Immature natural killer cell (primary cell): ENCODE measurements around the gene SORL1. TPM values are rescaled to one million over a fixed set of nuclear protein-coding genes. Genes with fewer than 3 reads are reported as not detected.

Experiments used
- DNase-seq, 3 donors: peaks; one replicate each; pipeline ENCODE4 v3.0.0; 2022; ENCODE audit warnings: mixed read lengths in 1 of 3
- H3K27ac Mint-ChIP-seq, 6 donors: one replicate each; pipeline ENCODE4 v1.8.0; 2020; ENCODE audit warnings: mixed read lengths in 6 of 6, mild to moderate bottlenecking in 5 of 6, inconsistent platforms in 4 of 6, moderate library complexity in 3 of 6
- H3K27me3 Mint-ChIP-seq, 3 donors: one replicate each; pipeline ENCODE4 v1.8.0; 2020 to 2021; ENCODE audit warnings: low read depth in 3 of 3, mild to moderate bottlenecking in 3 of 3, mixed read lengths in 3 of 3, moderate library complexity in 3 of 3, inconsistent platforms in 1 of 3
- H3K36me3 Mint-ChIP-seq, 3 donors: one replicate each; pipeline ENCODE4 v1.8.0; 2020; ENCODE audit warnings: mixed read lengths in 3 of 3, inconsistent platforms in 2 of 3, mild to moderate bottlenecking in 2 of 3
- H3K4me1 Mint-ChIP-seq, 2 donors: one replicate each; pipeline ENCODE4 v1.8.0; 2020; ENCODE audit warnings: inconsistent platforms in 2 of 2, mild to moderate bottlenecking in 2 of 2, mixed read lengths in 2 of 2, moderate library complexity in 1 of 2
- H3K4me3 Mint-ChIP-seq, 5 donors: one replicate each; pipeline ENCODE4 v1.8.0; 2020; ENCODE audit warnings: mild to moderate bottlenecking in 5 of 5, mixed read lengths in 5 of 5, inconsistent platforms in 3 of 5, moderate library complexity in 3 of 5
- H3K9me3 Mint-ChIP-seq, 6 donors: one replicate each; pipeline ENCODE4 v1.8.0; 2020; ENCODE audit warnings: mild to moderate bottlenecking in 6 of 6, mixed read lengths in 6 of 6, inconsistent platforms in 4 of 6, moderate library complexity in 3 of 6
- polyA plus RNA-seq, 3 donors: library from polyadenylated mRNA; unstranded; fragments of 300-500 nt; fragmentation: Illumina TruSeq; gene quantifications; one replicate each; pipeline ENCODE4 v1.2.3, GENCODE V29; 2021

Gene SORL1
- polyA plus RNA-seq, 3 donors from 2014 or later, result 125 to 281 (median 189) TPM

GRCh38 chr11:121461843-121462242, 9.7 kb downstream of the SORL1 start:
- DNase-seq, result no peak
- peak overlapping the region in 2 of 5 donors; percentile 15 to 85 for H3K4me3 Mint-ChIP-seq
- peaks cover 98 to 100% of the 10 kb centered on the region in 2 donors for H3K4me1 Mint-ChIP-seq
- peaks cover 0 to 16% (median 12%) of the 10 kb centered on the region in 3 donors for H3K27me3 Mint-ChIP-seq
- H3K36me3 Mint-ChIP-seq, result peaks cover 0 to 16% (median 9%) of the 10 kb centered on the region in 3 donors
- H3K9me3 Mint-ChIP-seq, result no peaks in the 10 kb centered on the region
- peak overlapping the region; percentile 95 to 99 (median 96) for H3K27ac Mint-ChIP-seq

- Mint-ChIP-seq H3K27ac (peak overlapping the region; percentile 95 to 99 (median 96)), H3K9me3 (no peaks in the 10 kb centered on the region), H3K4me1 (peaks cover 99 to 100% of the 10 kb centered on the region in 2 donors), H3K27me3 (peaks cover 0 to 22% (median 16%) of the 10 kb centered on the region in 3 donors), H3K36me3 (peaks cover 3 to 4% (median 4%) of the 10 kb centered on the region in 3 donors), H3K4me3 (peak overlapping the region; percentile 71 to 88 (median 81))
- no peak for DNase-seq
Observed at GRCh38 chr11:121463689-121464335, 11.7 kb downstream of the SORL1 start.

- Mint-ChIP-seq H3K27me3 (peaks cover 0 to 25% (median 16%) of the 10 kb centered on the region in 3 donors), H3K4me3 (peak overlapping the region; percentile 71 to 88 (median 81)), H3K4me1 (peaks cover 99 to 100% of the 10 kb centered on the region in 2 donors), H3K9me3 (no peaks in the 10 kb centered on the region), H3K36me3 (peaks cover under 1 to 8% (median 2%) of the 10 kb centered on the region in 3 donors), H3K27ac (peak overlapping the region; percentile 95 to 99 (median 96))
- DNase-seq, result peak; percentile 79 to 87 (median 84)
Observed at GRCh38 chr11:121464352-121464946, 12.3 kb downstream of the SORL1 start.

- peaks cover 100% of the 10 kb centered on the region in 2 donors for H3K4me1 Mint-ChIP-seq
- peak overlapping the region; percentile 95 to 99 (median 96) for H3K27ac Mint-ChIP-seq
- peak overlapping the region; percentile 78 to 88 (median 81) for H3K4me3 Mint-ChIP-seq
- DNase-seq, result no peak
- peaks cover 0 to 25% (median 16%) of the 10 kb centered on the region in 3 donors for H3K27me3 Mint-ChIP-seq
- H3K9me3 Mint-ChIP-seq, result no peaks in the 10 kb centered on the region
- H3K36me3 Mint-ChIP-seq, result peaks cover 9 to 20% (median 10%) of the 10 kb centered on the region in 3 donors
Observed at GRCh38 chr11:121465709-121466062, 13.6 kb downstream of the SORL1 start.

- peak in 2 of 3 donors; percentile 45 to 57 for DNase-seq
- H3K27me3 Mint-ChIP-seq, result peaks cover 0 to 25% (median 16%) of the 10 kb centered on the region in 3 donors
- H3K9me3 Mint-ChIP-seq, result no peaks in the 10 kb centered on the region
- peak overlapping the region; percentile 95 to 99 (median 96) for H3K27ac Mint-ChIP-seq
- H3K4me3 Mint-ChIP-seq, result peak overlapping the region; percentile 78 to 88 (median 81)
- peaks cover 9 to 24% (median 15%) of the 10 kb centered on the region in 3 donors for H3K36me3 Mint-ChIP-seq
- H3K4me1 Mint-ChIP-seq, result peaks cover 100% of the 10 kb centered on the region in 2 donors
Observed at GRCh38 chr11:121466063-121466794, 14.1 kb downstream of the SORL1 start.

GRCh38 chr11:121467471-121467870, 15.4 kb downstream of the SORL1 start:
- H3K4me1 Mint-ChIP-seq, result peaks cover 100% of the 10 kb centered on the region in 2 donors
- no peak for DNase-seq
- peak overlapping the region; percentile 95 to 99 (median 96) for H3K27ac Mint-ChIP-seq
- peaks cover 11 to 34% (median 24%) of the 10 kb centered on the region in 3 donors for H3K36me3 Mint-ChIP-seq
- peaks cover 0 to 32% (median 20%) of the 10 kb centered on the region in 3 donors for H3K27me3 Mint-ChIP-seq
- peak overlapping the region; percentile 76 to 88 (median 78) for H3K4me3 Mint-ChIP-seq
- no peaks in the 10 kb centered on the region for H3K9me3 Mint-ChIP-seq

- H3K9me3 Mint-ChIP-seq, result no peaks in the 10 kb centered on the region
- peak overlapping the region; percentile 76 to 88 (median 78) for H3K4me3 Mint-ChIP-seq
- peak overlapping the region; percentile 95 to 99 (median 96) for H3K27ac Mint-ChIP-seq
- peaks cover 0 to 32% (median 21%) of the 10 kb centered on the region in 3 donors for H3K27me3 Mint-ChIP-seq
- peaks cover 100% of the 10 kb centered on the region in 2 donors for H3K4me1 Mint-ChIP-seq
- peak; percentile 70 to 77 (median 76) for DNase-seq
- H3K36me3 Mint-ChIP-seq, result peaks cover 13 to 37% (median 28%) of the 10 kb centered on the region in 3 donors
Observed at GRCh38 chr11:121467965-121468364, 15.9 kb downstream of the SORL1 start.

- Mint-ChIP-seq H3K27me3 (peaks cover 0 to 28% (median 15%) of the 10 kb centered on the region in 3 donors), H3K36me3 (peaks cover 22 to 47% (median 41%) of the 10 kb centered on the region in 3 donors), H3K27ac (peak overlapping the region; percentile 95 to 99 (median 96)), H3K4me1 (peaks cover 100% of the 10 kb centered on the region in 2 donors), H3K4me3 (peak overlapping the region; percentile 22 to 88 (median 78)), H3K9me3 (no peaks in the 10 kb centered on the region)
- DNase-seq, result no peak
Observed at GRCh38 chr11:121469910-121470309, 17.8 kb downstream of the SORL1 start.

- DNase-seq, result no peak
- Mint-ChIP-seq H3K4me1 (peaks cover 100% of the 10 kb centered on the region in 2 donors), H3K9me3 (no peaks in the 10 kb centered on the region), H3K36me3 (peaks cover 26 to 56% (median 47%) of the 10 kb centered on the region in 3 donors), H3K27me3 (peaks cover 0 to 26% (median 9%) of the 10 kb centered on the region in 3 donors), H3K27ac (peak overlapping the region; percentile 95 to 99 (median 96)), H3K4me3 (peak overlapping the region; percentile 12 to 88 (median 85))
Observed at GRCh38 chr11:121471167-121471566, 19.1 kb downstream of the SORL1 start.

- H3K9me3 Mint-ChIP-seq, result no peaks in the 10 kb centered on the region
- H3K36me3 Mint-ChIP-seq, result peaks cover 27 to 57% (median 50%) of the 10 kb centered on the region in 3 donors
- DNase-seq, result peak; percentile 83 to 85 (median 84)
- H3K27ac Mint-ChIP-seq, result peak overlapping the region; percentile 95 to 99 (median 96)
- H3K27me3 Mint-ChIP-seq, result peaks cover 0 to 27% (median 5%) of the 10 kb centered on the region in 3 donors
- H3K4me1 Mint-ChIP-seq, result peaks cover 100% of the 10 kb centered on the region in 2 donors
- peak overlapping the region; percentile 71 to 88 (median 85) for H3K4me3 Mint-ChIP-seq
Observed at GRCh38 chr11:121472312-121472711, 20.2 kb downstream of the SORL1 start.

- peak overlapping the region; percentile 95 to 99 (median 96) for H3K27ac Mint-ChIP-seq
- no peaks in the 10 kb centered on the region for H3K9me3 Mint-ChIP-seq
- H3K27me3 Mint-ChIP-seq, result peaks cover 0 to 21% (median 5%) of the 10 kb centered on the region in 3 donors
- peak overlapping the region; percentile 71 to 88 (median 85) for H3K4me3 Mint-ChIP-seq
- no peak for DNase-seq
- peaks cover 30 to 58% (median 54%) of the 10 kb centered on the region in 3 donors for H3K36me3 Mint-ChIP-seq
- H3K4me1 Mint-ChIP-seq, result peaks cover 100% of the 10 kb centered on the region in 2 donors
Observed at GRCh38 chr11:121473064-121473777, 21.1 kb downstream of the SORL1 start.

- H3K4me1 Mint-ChIP-seq, result peaks cover 99 to 100% of the 10 kb centered on the region in 2 donors
- peak overlapping the region in 3 of 5 donors; percentile 3 to 29 (median 18) for H3K4me3 Mint-ChIP-seq
- H3K36me3 Mint-ChIP-seq, result peaks cover 32 to 62% (median 50%) of the 10 kb centered on the region in 3 donors
- peak overlapping the region; percentile 95 to 99 (median 97) for H3K27ac Mint-ChIP-seq
- DNase-seq, result no peak
- H3K27me3 Mint-ChIP-seq, result peaks cover 0 to 14% (median 5%) of the 10 kb centered on the region in 3 donors
- H3K9me3 Mint-ChIP-seq, result no peaks in the 10 kb centered on the region
Observed at GRCh38 chr11:121474680-121475079, 22.6 kb downstream of the SORL1 start.
